Endothelial cell of umbilical vein (primary cell): Measurements from ENCODE around the gene TUBGCP3. TPM values are rescaled to one million over a fixed set of nuclear protein-coding genes. Genes with fewer than 3 reads are reported as not detected.

Experiments
- BruUV-seq: library from RNA; stranded (reverse); fragments of 400-500 nt; replicated peaks from 2 replicates; lab custom pipeline; 2021; lab: Mats Ljungman, UMichigan
- CTCF ChIA-PET: fragments of 300-600, 350-600 bp; sonication (Branson Sonifier 250); formaldehyde crosslinking; loops from one replicate; lab custom pipeline; 2021; ENCODE audit warnings: antibody characterized with exemption, inconsistent platforms; lab: Charles Lee
- POLR2A ChIA-PET: fragments of 300-600, 350-600 bp; sonication (Branson Sonifier 250); formaldehyde crosslinking; loops from one replicate; lab custom pipeline; 2021; ENCODE audit warnings: antibody characterized with exemption, inconsistent platforms; lab: Charles Lee
- DNase-seq: peaks from one replicate; pipeline ENCODE4 v3.0.0-alpha.2; 2011; ENCODE audit warnings: low read depth, low spot score
- FAIRE-seq: peaks from 2 replicates; lab custom pipeline; 2011; peaks lifted over from hg19 to GRCh38; lab: Jason Lieb, UNC
- H2AFZ ChIP-seq: 2 replicates; pipeline ENCODE4 v1.6.0; 2012; ENCODE audit warnings: low read depth, low read length, control low read depth, inconsistent platforms
- H3K27ac ChIP-seq: 2 replicates; pipeline ENCODE4 v1.5.1; 2011; ENCODE audit warnings: low read depth, mild to moderate bottlenecking, control low read depth, low read length, moderate library complexity; ENCODE audit not compliant: insufficient read depth
- H3K27me3 ChIP-seq, 2 experiments: 2 replicates each; pipeline versions ENCODE4 v1.6.0 to v1.6.1; 2011; ENCODE audit warnings: low read length in 2 of 2, mixed read lengths in 1 of 2; ENCODE audit not compliant: control insufficient read depth in 2 of 2, insufficient read depth in 2 of 2
- H3K36me3 ChIP-seq, 2 experiments: 2 replicates in 1 of 2; 3 replicates in 1 of 2; pipeline ENCODE4 v1.5.1; 2011; ENCODE audit warnings: low read length in 2 of 2, mild to moderate bottlenecking in 1 of 2, moderate library complexity in 1 of 2; ENCODE audit not compliant: control insufficient read depth in 2 of 2, insufficient read depth in 2 of 2; ENCODE audit errors: extremely low read depth in 1 of 2
- H3K4me1 ChIP-seq: 3 replicates; pipeline ENCODE4 v1.5.1; 2011; ENCODE audit warnings: mild to moderate bottlenecking, low read length; ENCODE audit not compliant: control insufficient read depth, insufficient read depth; ENCODE audit errors: extremely low read depth
- H3K4me2 ChIP-seq: 2 replicates; pipeline ENCODE4 v1.6.1; 2011; ENCODE audit warnings: low read length, control low read depth, mixed read lengths; ENCODE audit not compliant: insufficient read depth
- H3K4me3 ChIP-seq, 3 experiments: fragments of 200-600 bp in 1 of 3; sonication (generic), shearing (Covaris generic) in 1 of 3; replicated peaks in 1 of 3; 2 replicates each; pipeline ENCODE4 v1.5.1; 2011 to 2016; ENCODE audit warnings: control low read depth in 3 of 3, low read length in 3 of 3, mild to moderate bottlenecking in 2 of 3, inconsistent platforms in 1 of 3, low read depth in 1 of 3, moderate library complexity in 1 of 3; ENCODE audit not compliant: insufficient read depth in 1 of 3
- H3K79me2 ChIP-seq: 2 replicates; pipeline ENCODE4 v1.6.0; 2012; ENCODE audit warnings: low read length, inconsistent platforms; ENCODE audit not compliant: control insufficient read depth, insufficient read depth
- H3K9ac ChIP-seq: replicated peaks from 2 replicates; pipeline ENCODE3; 2011; ENCODE audit warnings: low read length, control low read depth; ENCODE audit not compliant: insufficient read depth; ENCODE audit errors: extremely low read depth
- H3K9me1 ChIP-seq: replicated peaks from 3 replicates; pipeline ENCODE4 v1.6.0; 2011; ENCODE audit warnings: mild to moderate bottlenecking, low read length; ENCODE audit not compliant: control insufficient read depth, insufficient read depth; ENCODE audit errors: extremely low read depth
- H3K9me3 ChIP-seq: replicated peaks from 2 replicates; pipeline ENCODE4 v1.5.1; 2012; ENCODE audit warnings: low read length, inconsistent platforms; ENCODE audit not compliant: control insufficient read depth, insufficient read depth
- H4K20me1 ChIP-seq: replicated peaks from 2 replicates; pipeline ENCODE3; 2011; ENCODE audit warnings: mild to moderate bottlenecking, low read length; ENCODE audit not compliant: control insufficient read depth, insufficient read depth; ENCODE audit errors: extremely low read depth
- EZH2 ChIP-seq: IDR thresholded peaks from 2 replicates; pipeline ENCODE4 v1.6.1; 2012; ENCODE audit warnings: borderline replicate concordance, low read depth, mild to moderate bottlenecking, moderate library complexity, low read length, inconsistent platforms; ENCODE audit not compliant: severe bottlenecking
- FOS ChIP-seq: IDR thresholded peaks from 2 replicates; pipeline ENCODE4 v1.6.1; 2011; ENCODE audit warnings: mild to moderate bottlenecking, low read length, moderate library complexity, borderline replicate concordance; ENCODE audit not compliant: insufficient read depth
- GATA2 ChIP-seq: IDR thresholded peaks from 2 replicates; pipeline ENCODE4 v1.7.0; 2011; ENCODE audit warnings: low read depth, mild to moderate bottlenecking, moderate library complexity, mixed read lengths, low read length; ENCODE audit not compliant: insufficient read length, insufficient read depth
- JUN ChIP-seq: IDR thresholded peaks from 2 replicates; pipeline ENCODE4 v1.6.1; 2011; ENCODE audit warnings: borderline replicate concordance, low read depth; ENCODE audit not compliant: insufficient read length, insufficient read depth
- MAX ChIP-seq: IDR thresholded peaks from 2 replicates; pipeline ENCODE4 v1.6.1; 2011; ENCODE audit not compliant: insufficient read depth, insufficient read length
- MYC ChIP-seq: IDR thresholded peaks from one replicate; pipeline ENCODE4 v1.6.1; 2011; ENCODE audit warnings: mild to moderate bottlenecking, low read depth, low read length
- POLR2A ChIP-seq: IDR thresholded peaks from 2 replicates; pipeline ENCODE4 v1.6.1; 2012; ENCODE audit warnings: low read depth, mild to moderate bottlenecking, control low read depth, low read length
- POLR2AphosphoS5 ChIP-seq: IDR thresholded peaks from 2 replicates; pipeline ENCODE4 v1.6.1; 2012; ENCODE audit warnings: low read depth, mild to moderate bottlenecking, control low read depth, low read length, moderate library complexity; ENCODE audit not compliant: insufficient read depth
- dilution Hi-C: fragments of 300-500 bp; cut with MboI; formaldehyde crosslinking; loops from one replicate; pipeline ENCODE4 v1.15.0; 2019; ENCODE audit warnings: low sequenced_read_pairs; ENCODE audit not compliant: extremely low pct_ligation_motif_present
- intact Hi-C: fragments of 100-400 bp; cut with micrococcal nuclease; formaldehyde crosslinking; loops from one replicate; pipeline ENCODE4 v1.10.0; 2022
- polyA plus RNA-seq, 4 experiments: library from polyadenylated mRNA; depleted of rRNA in 3 of 4; stranded (reverse) in 3 of 4; unstranded in 1 of 4; fragments of >200 nt; gene quantifications; 2 replicates each; pipeline versions ENCODE4 v1.2.1 to v1.2.3, GENCODE V29; 2011 to 2012; ENCODE audit warnings: missing spikeins in 1 of 4
- total RNA-seq: library from RNA; stranded (reverse); gene quantifications from 2 replicates; pipeline ENCODE4 v1.2.3, GENCODE V29; 2021

TUBGCP3 gene
- total and polyA plus RNA-seq, 2 donors (not counting 3 experiments of a cell fraction or from before 2014, with no cell fraction given), result 36.4 to 47.7 TPM

- Histone ChIP-seq H3K27ac (peak overlapping the region; percentile 89), H3K9ac (no peak overlapping the region), H2AFZ (no peak overlapping the region), H3K36me3 (no peaks in the 10 kb centered on the region), H3K79me2 (peaks cover 95% of the 10 kb centered on the region), H3K4me1 (peaks cover 35% of the 10 kb centered on the region), H4K20me1 (no peaks in the 10 kb centered on the region), H3K27me3 (no peaks in the 10 kb centered on the region), H3K4me3 (no peak overlapping the region), H3K9me1 (no peaks in the 10 kb centered on the region), H3K4me2 (no peak overlapping the region), H3K9me3 (no peaks in the 10 kb centered on the region)
- no peak for TF ChIP-seq MAX
- no peak for TF ChIP-seq GATA2
- TF ChIP-seq FOS, result no peak
- no peak for TF ChIP-seq JUN
- ChIA-PET CTCF (interaction anchor here (1.0 to 1.2 kb wide), 3 partner anchors 14 to 21 kb away, joined by 3 read pairs; partner anchors contain the start of gene TUBGCP3), POLR2A (interaction anchor here (0.6 to 1.2 kb wide), 3 partner anchors 14 to 208 kb away, joined by 3 to 5 read pairs (median 5); no protein-coding TSS in a partner anchor)
- no peak for FAIRE-seq
- BruUV-seq, result no TSS peak
- no peak for DNase-seq
- intact Hi-C loops, result loop anchor here (1.0 kb wide), 1 partner anchor 14 kb away; no protein-coding TSS in a partner anchor
- dilution Hi-C loops, result no loop called here
Measured at GRCh38 chr13:112573710-112574109, 14.2 kb downstream of the TUBGCP3 start.

GRCh38 chr13:112572366-112572765, 15.6 kb downstream of the TUBGCP3 start:
- dilution Hi-C loops, result no loop called here
- Histone ChIP-seq H3K4me1 (peaks cover 35% of the 10 kb centered on the region), H3K79me2 (peaks cover 95% of the 10 kb centered on the region), H3K9me3 (no peaks in the 10 kb centered on the region), H3K9me1 (no peaks in the 10 kb centered on the region), H4K20me1 (no peaks in the 10 kb centered on the region), H3K36me3 (peaks cover 3% of the 10 kb centered on the region in 2 experiments), H3K27ac (no peak overlapping the region), H3K27me3 (no peaks in the 10 kb centered on the region), H3K9ac (no peak overlapping the region), H3K4me3 (no peak overlapping the region), H2AFZ (no peak overlapping the region), H3K4me2 (no peak overlapping the region)
- CTCF ChIA-PET, result no interaction called here
- TF ChIP-seq MYC (no peak), GATA2 (no peak), POLR2AphosphoS5 (no peak), MAX (no peak), EZH2 (no peak), POLR2A (no peak), JUN (no peak), FOS (no peak)
- POLR2A ChIA-PET, result no interaction called here
- intact Hi-C loops, result no loop called here
- FAIRE-seq (peak; percentile 44), DNase-seq (no peak)
- BruUV-seq, result no TSS peak
